NOMO-1 (cell line): ENCODE data around the gene RAB19.
"Not testable (repeated sequence)": the region's sequence is repeated elsewhere in the genome, so short reads cannot be mapped to it uniquely, and the experiment has no call there.

Experiments used
- DNase-seq, 2 experiments: peaks; one replicate each; lab custom pipeline; 2025; ENCODE audit not compliant: unreplicated experiment in 2 of 2; lab: John Stamatoyannopoulos, UW

The RAB19 gene

GRCh38 chr7:140398821-140399220 is 5.0 kb upstream of the RAB19 start:
- DNase-seq: no peak

GRCh38 chr7:140400381-140400780 is 3.5 kb upstream of the RAB19 start:
- DNase-seq: no peak

- no peak for DNase-seq
Measured at GRCh38 chr7:140402178-140402835, 1.6 kb upstream of the RAB19 start.

- no peak for DNase-seq
Measured at GRCh38 chr7:140404565-140405065, 757 bp downstream of the RAB19 start.

GRCh38 chr7:140415361-140415760 is 11.5 kb downstream of the RAB19 start:
- no peak for DNase-seq

GRCh38 chr7:140415816-140416215 is 12.0 kb downstream of the RAB19 start:
- DNase-seq: not testable (repeated sequence)

- no peak for DNase-seq
Measured at GRCh38 chr7:140416560-140416959, 12.7 kb downstream of the RAB19 start.

- DNase-seq: no peak
Measured at GRCh38 chr7:140417456-140418155, 13.7 kb downstream of the RAB19 start.

GRCh38 chr7:140418156-140418472 is 14.3 kb downstream of the RAB19 start:
- not testable (repeated sequence) for DNase-seq

- no peak for DNase-seq
Measured at GRCh38 chr7:140418653-140419052, 14.8 kb downstream of the RAB19 start.

GRCh38 chr7:140421521-140421920 is 17.7 kb downstream of the RAB19 start:
- no peak for DNase-seq

GRCh38 chr7:140423501-140423900 is 19.6 kb downstream of the RAB19 start:
- DNase-seq: no peak

- DNase-seq: no peak
Measured at GRCh38 chr7:140425718-140426117, 21.9 kb downstream of the RAB19 start.

GRCh38 chr7:140426130-140426529 is 22.3 kb downstream of the RAB19 start:
- DNase-seq: no peak

- DNase-seq: no peak
Measured at GRCh38 chr7:140433396-140433795, 29.5 kb downstream of the RAB19 start.

- DNase-seq: no peak
Measured at GRCh38 chr7:140435252-140435895, 31.5 kb downstream of the RAB19 start.

- no peak for DNase-seq
Measured at GRCh38 chr7:140439359-140439758, 35.5 kb downstream of the RAB19 start.

GRCh38 chr7:140440593-140440992 is 36.7 kb downstream of the RAB19 start:
- DNase-seq: no peak

GRCh38 chr7:140441519-140441918 is 37.7 kb downstream of the RAB19 start:
- no peak for DNase-seq

- DNase-seq: no peak
Measured at GRCh38 chr7:140446467-140446866, 42.6 kb downstream of the RAB19 start.

- DNase-seq: no peak
Measured at GRCh38 chr7:140447841-140448240, 44.0 kb downstream of the RAB19 start.
